GM19043 (cell line): ENCODE measurements around the gene MUC2.

Experiments used
- ATAC-seq: cut with Tn5 transposase; IDR thresholded peaks from one replicate; pipeline ENCODE4 v1.9.1; 2021; ENCODE audit warnings: low read depth; ENCODE audit not compliant: unreplicated experiment

Gene MUC2

GRCh38 chr11:1085440-1086170, 10.9 kb downstream of the MUC2 start:
- ATAC-seq: no peak

GRCh38 chr11:1086171-1087102, 11.8 kb downstream of the MUC2 start:
- ATAC-seq: no peak

GRCh38 chr11:1087279-1087960, 12.7 kb downstream of the MUC2 start:
- no peak for ATAC-seq

- no peak for ATAC-seq
Measured at GRCh38 chr11:1087961-1088926, 13.6 kb downstream of the MUC2 start.

- no peak for ATAC-seq
Measured at GRCh38 chr11:1088927-1089737, 14.5 kb downstream of the MUC2 start.

- ATAC-seq: no peak
Measured at GRCh38 chr11:1089738-1090599, 15.3 kb downstream of the MUC2 start.

GRCh38 chr11:1090600-1091331, 16.1 kb downstream of the MUC2 start:
- ATAC-seq: no peak

GRCh38 chr11:1091332-1092083, 16.8 kb downstream of the MUC2 start:
- no peak for ATAC-seq

- ATAC-seq: no peak
Measured at GRCh38 chr11:1092145-1092670, 17.5 kb downstream of the MUC2 start.

GRCh38 chr11:1092919-1093318, 18.2 kb downstream of the MUC2 start:
- no peak for ATAC-seq

GRCh38 chr11:1099519-1100355, 25.1 kb downstream of the MUC2 start:
- ATAC-seq: no peak

- no peak for ATAC-seq
Measured at GRCh38 chr11:1100417-1101245, 26.0 kb downstream of the MUC2 start.

- ATAC-seq: no peak
Measured at GRCh38 chr11:1101318-1102089, 26.8 kb downstream of the MUC2 start.
